Measurements from ENCODE around the gene SMIM38. TPM values are rescaled to one million over a fixed set of nuclear protein-coding genes. Genes with fewer than 3 reads are reported as not detected.

SMIM38 gene
- polyA plus RNA-seq, 1 of the 3 experiments (the other 2 are of a cell fraction), result 0.13 TPM

- no peaks in the 10 kb centered on the region for H3K79me2 ChIP-seq (ENCODE audit: insufficient read depth)
- no peak for DNase-seq
- peaks cover 4% of the 10 kb centered on the region; the same call in 1 of the 2 replicates for H3K9me3 ChIP-seq
- no peaks in the 10 kb centered on the region for H3K27me3 ChIP-seq (ENCODE audit: insufficient read depth)
- POLR2A ChIA-PET, result no interaction called here
- no peak overlapping the region for H3K27ac ChIP-seq (ENCODE audit: low read depth in 2 of 2, low read length in 1 of 2)
- CTCF ChIA-PET, result interaction anchor here (1.1 kb wide), 1 partner anchor 13 kb away, joined by 3 read pairs; no protein-coding TSS in a partner anchor
- no peaks in the 10 kb centered on the region for H3K36me3 ChIP-seq (replicated peaks in 1 of 2; ENCODE audit: control insufficient read depth in 1 of 2, insufficient read depth in 2 of 2, low read length in 1 of 2)
- TF ChIP-seq MXI1 (IDR thresholded peaks at IDR 0.05; ENCODE audit: low read depth, low read length), result no peak
- no peak for TF ChIP-seq POLR2AphosphoS5 (IDR thresholded peaks at IDR 0.05; ENCODE audit: low read depth, low read length)
- no peak for TF ChIP-seq TCF12 (IDR thresholded peaks at IDR 0.05)
- TF ChIP-seq EP300 (IDR thresholded peaks at IDR 0.05; ENCODE audit: borderline replicate concordance in 1 of 2, low read depth in 1 of 2, low read length in 1 of 2), result no peak
- 40% methylated on average over 7 of the region's 7 CpGs for WGBS (ENCODE audit: low lambda C conversion rate)
- no peak overlapping the region for H3K4me3 ChIP-seq (ENCODE audit: low read depth in 2 of 2, low read length in 1 of 2)
- H3K4me1 ChIP-seq (ENCODE audit: control insufficient read depth in 1 of 2, insufficient read depth in 2 of 2, low read depth in 1 of 2, low read length in 1 of 2), result no peaks in the 10 kb centered on the region
- no peaks in the 10 kb centered on the region for H3F3A ChIP-seq (replicated peaks; ENCODE audit: insufficient read depth)
- H3K9ac ChIP-seq, result no peak overlapping the region
- H3K9me2 ChIP-seq, result no peaks in the 10 kb centered on the region
- no peak overlapping the region for H3K4me2 ChIP-seq
- H2AFZ ChIP-seq (ENCODE audit: low read depth), result no peak overlapping the region
- no peaks in the 10 kb centered on the region for H4K20me1 ChIP-seq (ENCODE audit: insufficient read depth)
Measured at GRCh38 chr11:69144316-69145049, 11.3 kb upstream of the SMIM38 start.

GRCh38 chr11:69145050-69145380, 10.7 kb upstream of the SMIM38 start:
- Histone ChIP-seq H3K9me3 (peaks cover 4% of the 10 kb centered on the region; the same call in 1 of the 2 replicates), H4K20me1 (ENCODE audit: insufficient read depth) (no peaks in the 10 kb centered on the region), H2AFZ (ENCODE audit: low read depth) (no peak overlapping the region), H3K27ac (ENCODE audit: low read depth in 2 of 2, low read length in 1 of 2) (no peak overlapping the region), H3K27me3 (ENCODE audit: insufficient read depth) (no peaks in the 10 kb centered on the region), H3K4me3 (ENCODE audit: low read depth in 2 of 2, low read length in 1 of 2) (no peak overlapping the region), H3K4me2 (no peak overlapping the region), H3K9me2 (no peaks in the 10 kb centered on the region), H3K9ac (no peak overlapping the region), H3F3A (replicated peaks; ENCODE audit: insufficient read depth) (no peaks in the 10 kb centered on the region), H3K4me1 (ENCODE audit: control insufficient read depth in 1 of 2, insufficient read depth in 2 of 2, low read depth in 1 of 2, low read length in 1 of 2) (no peaks in the 10 kb centered on the region), H3K79me2 (ENCODE audit: insufficient read depth) (no peaks in the 10 kb centered on the region), H3K36me3 (replicated peaks in 1 of 2; ENCODE audit: control insufficient read depth in 1 of 2, insufficient read depth in 2 of 2, low read length in 1 of 2) (no peaks in the 10 kb centered on the region)
- 55% methylated on average over 4 of the region's 4 CpGs for WGBS (ENCODE audit: low lambda C conversion rate)
- CTCF ChIA-PET, result interaction anchor here (1.1 kb wide), 2 partner anchors 10 to 13 kb away, joined by 3 read pairs; no protein-coding TSS in a partner anchor
- TF ChIP-seq FOSL2 (IDR thresholded peaks at IDR 0.05; ENCODE audit: borderline replicate concordance, low read depth), result no peak
- POLR2A ChIA-PET, result no interaction called here
- DNase-seq, result no peak

- Histone ChIP-seq H3K27me3 (ENCODE audit: insufficient read depth) (no peaks in the 10 kb centered on the region), H3K9me2 (no peaks in the 10 kb centered on the region), H3K4me2 (no peak overlapping the region), H3K4me3 (ENCODE audit: low read depth in 2 of 2, low read length in 1 of 2) (no peak overlapping the region), H3F3A (replicated peaks; ENCODE audit: insufficient read depth) (no peaks in the 10 kb centered on the region), H3K79me2 (ENCODE audit: insufficient read depth) (no peaks in the 10 kb centered on the region), H4K20me1 (ENCODE audit: insufficient read depth) (no peaks in the 10 kb centered on the region), H3K36me3 (replicated peaks in 1 of 2; ENCODE audit: control insufficient read depth in 1 of 2, insufficient read depth in 2 of 2, low read length in 1 of 2) (no peaks in the 10 kb centered on the region), H2AFZ (ENCODE audit: low read depth) (no peak overlapping the region), H3K9me3 (peaks cover 4% of the 10 kb centered on the region; the same call in 1 of the 2 replicates), H3K4me1 (ENCODE audit: control insufficient read depth in 1 of 2, insufficient read depth in 2 of 2, low read depth in 1 of 2, low read length in 1 of 2) (no peaks in the 10 kb centered on the region), H3K27ac (ENCODE audit: low read depth in 2 of 2, low read length in 1 of 2) (no peak overlapping the region), H3K9ac (no peak overlapping the region)
- CTCF ChIA-PET, result interaction anchor here (1.7 kb wide), 1 partner anchor 17 kb away, joined by 6 read pairs; no protein-coding TSS in a partner anchor
- TF ChIP-seq FOXJ3 (CRISPR knock-in tag; IDR thresholded peaks at IDR 0.05), result no peak
- WGBS (ENCODE audit: low lambda C conversion rate), result 88% methylated on average over 13 of the region's 13 CpGs
- DNase-seq, result no peak
- POLR2A ChIA-PET, result no interaction called here
Measured at GRCh38 chr11:69148377-69148762, 7.4 kb upstream of the SMIM38 start.

All from SK-N-SH (cell line).